DMS53 (cell line): Measurements from ENCODE around the gene FBN2.
"Not testable (repeated sequence)": the region's sequence is repeated elsewhere in the genome, so short reads cannot be mapped to it uniquely, and the experiment has no call there.

ENCODE experiments used
- DNase-seq: peaks from one replicate; lab custom pipeline; 2025; lab: John Stamatoyannopoulos, UW

The FBN2 gene

GRCh38 chr5:128426090-128426534 lies 111.9 kb downstream of the FBN2 start:
- no peak for DNase-seq

GRCh38 chr5:128424646-128425045 lies 113.4 kb downstream of the FBN2 start:
- DNase-seq, result no peak

GRCh38 chr5:128422612-128423011 lies 115.4 kb downstream of the FBN2 start:
- no peak for DNase-seq

GRCh38 chr5:128414469-128414868 lies 123.6 kb downstream of the FBN2 start:
- no peak for DNase-seq

- DNase-seq, result no peak
These were observed 124.7 kb downstream of the FBN2 start for GRCh38 chr5:128413356-128413755.

GRCh38 chr5:128412145-128412930 lies 125.7 kb downstream of the FBN2 start:
- DNase-seq, result no peak

GRCh38 chr5:128409166-128409800 lies 128.8 kb downstream of the FBN2 start:
- no peak for DNase-seq

GRCh38 chr5:128408622-128409021 lies 129.4 kb downstream of the FBN2 start:
- DNase-seq, result no peak

GRCh38 chr5:128407944-128408343 lies 130.1 kb downstream of the FBN2 start:
- peak; percentile 30 for DNase-seq

GRCh38 chr5:128406803-128407202 lies 131.2 kb downstream of the FBN2 start:
- DNase-seq, result no peak

GRCh38 chr5:128405159-128405558 lies 132.9 kb downstream of the FBN2 start:
- no peak for DNase-seq

- no peak for DNase-seq
These were observed 134.7 kb downstream of the FBN2 start for GRCh38 chr5:128403333-128403732.

GRCh38 chr5:128402506-128402905 lies 135.5 kb downstream of the FBN2 start:
- no peak for DNase-seq

- not testable (repeated sequence) for DNase-seq
These were observed 137.3 kb downstream of the FBN2 start for GRCh38 chr5:128400766-128401165.

- no peak for DNase-seq
These were observed 138.9 kb downstream of the FBN2 start for GRCh38 chr5:128399111-128399510.

GRCh38 chr5:128397876-128398275 lies 140.2 kb downstream of the FBN2 start:
- DNase-seq, result no peak

GRCh38 chr5:128395073-128395472 lies 143.0 kb downstream of the FBN2 start:
- no peak for DNase-seq

GRCh38 chr5:128384068-128384467 lies 154.0 kb downstream of the FBN2 start:
- DNase-seq, result no peak

- DNase-seq, result no peak
These were observed 157.7 kb downstream of the FBN2 start for GRCh38 chr5:128380337-128380736.

- no peak for DNase-seq
These were observed 159.4 kb downstream of the FBN2 start for GRCh38 chr5:128378632-128379031.

- DNase-seq, result no peak
These were observed 159.8 kb downstream of the FBN2 start for GRCh38 chr5:128378196-128378595.

- no peak for DNase-seq
These were observed 161.5 kb downstream of the FBN2 start for GRCh38 chr5:128376577-128376976.

- no peak for DNase-seq
These were observed 171.9 kb downstream of the FBN2 start for GRCh38 chr5:128366147-128366546.

- DNase-seq, result no peak
These were observed 175.7 kb downstream of the FBN2 start for GRCh38 chr5:128362370-128362769.
